GM20431 (cell line): ENCODE results near the gene ADARB2.
"Not testable (repeated sequence)": the region's sequence is repeated elsewhere in the genome, so short reads cannot be mapped to it uniquely, and the experiment has no call there.

ENCODE experiments used
- in situ Hi-C: fragments of 300-500 bp; cut with MseI, MboI; formaldehyde crosslinking; loops from one replicate; pipeline ENCODE4 v1.15.0; 2020; ENCODE audit warnings: low sequenced_read_pairs; ENCODE audit not compliant: unreplicated experiment

ADARB2 gene

GRCh38 chr10:1486841-1487687 lies 250.3 kb downstream of the ADARB2 start:
- in situ Hi-C loops: no loop called here

GRCh38 chr10:1485357-1485756 lies 252.0 kb downstream of the ADARB2 start:
- in situ Hi-C loops: no loop called here

- in situ Hi-C loops: no loop called here
These were observed 253.5 kb downstream of the ADARB2 start for GRCh38 chr10:1483826-1484225.

GRCh38 chr10:1483246-1483645 lies 254.1 kb downstream of the ADARB2 start:
- in situ Hi-C loops: no loop called here

- in situ Hi-C loops: no loop called here
These were observed 259.7 kb downstream of the ADARB2 start for GRCh38 chr10:1477578-1477977.

- in situ Hi-C loops: no loop called here
These were observed 260.9 kb downstream of the ADARB2 start for GRCh38 chr10:1476455-1476803.

- in situ Hi-C loops: no loop called here
These were observed 261.4 kb downstream of the ADARB2 start for GRCh38 chr10:1475771-1476454.

GRCh38 chr10:1475098-1475591 lies 262.2 kb downstream of the ADARB2 start:
- in situ Hi-C loops: no loop called here

- in situ Hi-C loops: no loop called here
These were observed 262.8 kb downstream of the ADARB2 start for GRCh38 chr10:1474376-1475097.

GRCh38 chr10:1473874-1474273 lies 263.5 kb downstream of the ADARB2 start:
- in situ Hi-C loops: no loop called here

- in situ Hi-C loops: no loop called here
These were observed 265.0 kb downstream of the ADARB2 start for GRCh38 chr10:1472178-1472958.

GRCh38 chr10:1468811-1469210 lies 268.5 kb downstream of the ADARB2 start:
- in situ Hi-C loops: no loop called here

GRCh38 chr10:1467334-1468076 lies 269.8 kb downstream of the ADARB2 start:
- in situ Hi-C loops: no loop called here

GRCh38 chr10:1465993-1466764 lies 271.1 kb downstream of the ADARB2 start:
- in situ Hi-C loops: no loop called here

- in situ Hi-C loops: no loop called here
These were observed 271.9 kb downstream of the ADARB2 start for GRCh38 chr10:1465418-1465911.

- in situ Hi-C loops: no loop called here
These were observed 272.4 kb downstream of the ADARB2 start for GRCh38 chr10:1464881-1465417.

GRCh38 chr10:1463971-1464370 lies 273.4 kb downstream of the ADARB2 start:
- in situ Hi-C loops: not testable (repeated sequence)

- in situ Hi-C loops: no loop called here
These were observed 274.2 kb downstream of the ADARB2 start for GRCh38 chr10:1462994-1463633.
